ENCODE data around the gene ELAC2.

The ELAC2 gene

DNA sequence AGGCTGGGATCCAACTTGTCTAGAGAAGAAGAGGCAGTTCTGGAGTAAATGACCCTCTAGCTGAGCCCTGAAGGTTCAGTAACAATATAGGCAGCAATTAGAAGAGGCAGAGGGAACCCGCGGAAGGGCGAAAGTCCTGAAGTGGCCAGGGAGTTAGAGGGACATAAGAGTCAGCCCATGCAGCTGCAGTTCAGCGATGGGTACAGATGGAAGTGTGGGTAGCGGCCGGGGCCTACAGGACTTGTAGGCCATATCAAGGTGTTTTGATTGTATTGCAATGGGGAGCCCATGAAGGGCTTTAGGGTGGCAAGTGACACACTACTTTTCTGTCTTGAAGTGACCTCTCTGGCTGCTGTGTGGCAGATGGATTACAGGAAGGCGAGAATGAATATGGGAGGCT, 3.0 kb downstream of the ELAC2 start:
- no peak for DNase-seq

DNA sequence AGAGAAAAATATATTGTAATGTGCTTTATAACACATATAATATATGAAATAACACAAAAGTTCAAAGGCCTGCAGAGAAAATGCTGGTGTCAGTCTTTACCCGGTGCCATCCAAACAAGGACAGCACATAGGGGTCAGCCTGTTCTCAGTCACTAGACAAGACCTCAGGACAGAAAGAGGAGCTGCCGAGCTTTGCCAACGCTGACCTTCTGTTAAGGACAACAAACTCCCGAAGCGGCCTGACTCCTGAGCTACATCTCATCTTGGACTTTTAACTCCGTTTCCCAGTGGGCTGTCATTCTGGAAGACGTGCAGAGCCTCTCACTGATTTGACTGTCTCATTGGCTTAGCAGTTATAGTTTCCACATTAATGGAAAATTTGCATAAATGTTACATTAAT, 6.9 kb downstream of the ELAC2 start:
- DNase-seq: no peak

DNA sequence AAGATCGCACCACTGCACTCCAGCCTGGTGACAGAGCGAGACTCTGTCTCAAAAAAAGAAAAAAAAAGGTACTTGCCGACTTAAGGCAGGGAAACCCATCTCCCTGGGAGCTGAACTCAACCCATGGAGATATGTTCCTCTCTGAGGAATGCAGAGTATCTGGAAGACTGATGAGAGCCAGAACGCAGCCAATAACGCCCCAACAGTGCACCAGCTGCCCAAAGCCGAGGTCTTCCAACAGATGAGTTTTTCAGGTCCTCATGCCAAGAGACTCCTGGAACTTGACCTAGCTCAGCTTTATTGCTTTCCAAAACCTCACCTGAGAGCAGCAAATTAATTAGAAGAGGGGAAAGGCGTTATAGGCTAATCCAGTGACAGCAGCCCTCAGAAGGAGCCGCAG, 9.4 kb downstream of the ELAC2 start:
- DNase-seq: no peak

DNA sequence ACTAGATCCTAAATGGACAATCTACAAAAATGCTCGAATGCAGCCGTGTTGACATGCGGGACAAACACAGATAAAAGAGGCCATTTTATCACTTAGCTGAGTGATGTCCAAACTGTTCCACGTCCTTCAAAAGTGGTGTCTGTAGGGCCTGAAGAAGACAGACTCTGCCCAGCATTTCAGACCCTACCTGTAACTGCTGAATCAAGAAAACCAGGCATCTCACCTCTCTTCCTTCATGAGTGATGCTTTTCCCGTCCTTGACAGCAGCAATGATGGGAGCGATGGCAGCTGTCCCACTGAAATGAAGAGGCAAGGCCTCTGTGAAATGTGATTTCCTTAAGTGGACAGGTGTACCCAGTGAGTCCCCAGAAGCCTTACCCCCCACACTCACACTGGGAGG, 12.3 kb downstream of the ELAC2 start:
- no peak for DNase-seq

DNA sequence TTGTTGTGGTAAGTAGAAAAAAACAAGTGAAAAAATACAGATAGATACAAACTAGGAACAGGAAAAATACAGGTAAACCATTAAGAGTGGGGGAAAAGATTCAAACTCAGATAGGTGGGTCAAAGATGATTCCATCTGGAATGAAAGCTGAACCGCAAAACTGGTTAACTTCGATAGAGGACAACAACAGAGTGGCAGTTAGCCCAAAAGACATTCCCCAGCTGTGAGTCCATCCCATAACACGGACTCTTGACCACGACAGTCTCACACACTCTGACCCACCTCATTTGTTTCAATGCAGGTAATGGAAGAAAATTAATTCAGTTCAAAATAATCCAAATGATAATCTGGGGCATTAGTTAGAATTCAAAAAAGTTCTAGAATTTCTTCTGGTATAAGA, 13.5 kb downstream of the ELAC2 start:
- no peak for DNase-seq

DNA sequence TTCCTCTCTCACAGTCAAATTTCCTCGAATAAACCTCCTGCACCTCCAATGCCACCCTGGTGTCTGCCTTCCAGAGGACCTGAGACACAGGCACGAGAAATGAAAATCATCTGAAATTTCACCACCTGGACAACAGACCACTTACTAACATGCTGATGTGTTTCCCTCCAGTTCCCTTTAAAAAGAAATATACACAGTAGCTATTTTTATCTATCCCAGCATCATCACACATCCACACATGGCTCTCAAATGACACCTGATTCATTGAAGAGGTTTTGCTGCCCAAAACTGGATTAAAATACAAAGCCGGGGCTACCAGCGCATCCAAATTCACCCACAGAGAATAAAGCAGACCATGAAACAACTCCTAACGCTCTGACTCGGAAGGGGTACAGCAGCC, 13.9 kb downstream of the ELAC2 start:
- no peak for DNase-seq

DNA sequence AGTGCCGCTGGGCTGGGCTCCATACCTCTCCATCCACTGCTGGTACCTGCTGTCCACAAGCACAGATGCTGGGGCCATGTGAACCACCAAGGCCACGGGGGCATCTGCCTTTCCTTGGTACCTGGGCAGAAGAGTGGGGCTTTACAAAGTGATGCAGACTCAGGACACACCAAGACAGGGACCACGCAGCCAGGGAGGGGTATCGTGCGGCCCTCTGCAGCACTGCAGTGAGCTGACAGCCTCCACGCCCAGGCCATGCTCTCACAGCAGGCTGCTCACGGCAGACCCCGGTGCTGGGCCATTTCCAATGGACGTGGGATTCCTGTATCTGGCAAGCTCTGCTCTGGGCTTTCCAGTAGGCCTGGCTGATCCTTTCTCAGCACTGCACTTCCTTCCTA, 14.4 kb downstream of the ELAC2 start:
- DNase-seq: no peak

DNA sequence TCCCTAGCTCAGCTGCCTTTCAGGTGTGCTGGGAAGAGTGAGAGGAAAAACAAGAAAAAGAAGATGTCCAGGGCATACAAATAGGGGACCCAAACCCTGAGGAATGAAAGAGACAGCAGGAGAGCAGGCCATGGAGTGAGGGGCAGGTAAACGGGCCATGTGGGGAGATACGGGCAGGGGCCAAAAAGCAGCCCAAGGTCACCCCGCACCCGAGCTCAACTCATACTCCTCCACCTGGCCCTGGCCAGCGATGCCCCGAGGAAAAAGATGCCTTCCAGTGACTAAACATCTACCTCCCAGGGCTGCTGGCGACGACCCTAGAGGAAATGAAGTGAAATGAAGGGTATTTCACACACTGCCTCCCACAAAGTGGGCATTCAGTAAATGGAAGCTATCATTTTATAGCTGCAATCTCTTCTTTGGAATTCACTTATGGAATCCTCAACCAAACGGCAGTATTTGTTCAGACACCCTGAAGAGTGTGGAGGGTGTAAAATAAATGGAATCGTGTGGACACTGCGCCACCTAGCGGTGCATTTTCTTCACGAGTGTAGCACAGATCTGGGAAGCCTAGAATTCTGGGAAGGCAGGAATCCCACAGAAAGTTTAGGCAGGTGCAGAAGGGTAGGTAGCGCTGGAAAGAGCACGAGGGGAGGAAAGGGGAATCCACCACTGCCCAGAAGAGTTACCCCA, 14.9 kb downstream of the ELAC2 start:
- DNase-seq: peak; percentile 75

DNA sequence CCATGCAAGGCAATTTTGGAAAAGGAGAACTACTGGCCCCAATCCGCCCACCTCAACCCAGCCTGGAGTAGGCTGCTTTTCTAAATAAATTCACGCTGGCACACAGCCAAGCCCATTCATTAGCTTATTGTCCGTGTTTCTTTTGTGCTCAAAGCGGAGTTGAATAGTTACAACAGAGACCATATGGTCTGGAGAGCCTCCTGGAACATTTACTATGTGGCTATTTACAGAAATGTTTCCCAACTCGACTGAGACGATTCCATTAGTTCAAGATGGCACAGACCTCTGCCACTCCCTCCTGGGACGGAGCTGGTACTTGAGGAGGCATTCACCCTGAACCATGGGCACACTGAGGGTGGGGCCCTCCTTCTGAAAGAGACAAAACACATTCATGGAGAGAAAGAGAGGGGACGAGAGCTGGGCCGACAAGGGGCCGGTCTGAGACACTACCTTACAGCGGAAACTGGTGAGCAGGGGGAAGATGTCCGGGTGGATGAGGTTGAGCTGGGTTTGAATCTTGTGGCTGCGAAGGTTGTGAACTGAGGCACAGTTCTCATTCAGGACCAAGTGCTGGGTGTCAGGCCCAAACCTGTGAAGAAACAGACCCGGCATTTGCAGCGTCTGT, 15.7 kb downstream of the ELAC2 start:
- peak; percentile 38 for DNase-seq

DNA sequence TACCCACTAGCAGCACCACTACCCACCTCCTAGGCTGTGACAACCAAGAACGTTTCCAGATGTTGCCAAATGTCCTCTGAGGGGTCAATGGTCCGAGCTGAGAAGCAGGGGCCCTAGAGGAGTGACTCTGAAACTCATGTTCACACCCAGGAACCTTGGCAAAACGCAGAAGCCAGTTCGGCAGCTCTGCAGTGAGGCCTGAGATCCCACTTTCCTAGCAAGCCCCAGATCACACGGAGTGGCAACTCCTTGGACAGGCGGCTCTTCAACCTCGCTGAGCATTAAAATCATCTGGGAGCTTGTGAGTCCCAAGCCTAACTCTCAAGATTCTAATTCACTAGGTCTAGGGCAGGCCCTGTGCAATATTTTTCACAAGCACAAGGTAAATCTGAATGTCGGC, 17.3 kb downstream of the ELAC2 start:
- no peak for DNase-seq

DNA sequence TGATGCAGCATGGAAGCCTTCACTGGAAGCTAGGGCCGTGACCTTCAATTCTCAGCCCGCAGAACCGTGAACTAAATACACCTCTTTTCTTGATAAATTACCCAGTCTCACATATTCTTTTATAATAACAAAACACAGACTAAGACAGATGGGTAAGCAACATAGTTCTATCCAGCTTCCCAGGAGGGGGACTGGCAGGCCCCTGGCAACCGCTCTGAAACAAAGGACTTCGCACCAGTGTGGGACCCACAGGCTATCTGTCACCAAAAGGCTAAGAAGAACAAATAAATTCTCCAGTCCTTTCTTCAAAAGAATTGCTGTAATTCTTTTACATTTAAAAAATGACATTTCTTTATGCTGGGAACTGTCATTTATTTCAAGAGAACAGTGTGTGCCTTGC, 19.0 kb downstream of the ELAC2 start:
- no peak for DNase-seq

DNA sequence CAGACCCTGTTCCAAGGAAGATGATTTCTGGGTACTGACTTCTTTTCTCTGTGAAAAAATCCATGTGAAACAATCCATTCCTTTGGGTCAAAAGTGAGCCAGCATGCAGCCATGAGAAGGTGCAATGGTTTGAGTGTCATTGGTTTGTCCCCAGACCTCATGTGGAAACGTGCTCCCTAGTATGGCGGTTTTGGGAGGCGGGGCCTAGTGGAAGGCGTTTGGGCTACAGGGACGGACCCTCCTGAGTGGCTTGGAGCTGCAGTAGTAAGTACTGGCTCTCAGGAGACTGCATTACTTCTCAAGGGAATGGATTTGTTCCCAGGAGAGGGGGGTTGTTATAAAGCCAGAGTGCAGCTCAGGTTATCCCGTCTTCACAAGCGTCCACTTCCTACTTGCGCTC, 19.4 kb downstream of the ELAC2 start:
- DNase-seq: no peak

DNA sequence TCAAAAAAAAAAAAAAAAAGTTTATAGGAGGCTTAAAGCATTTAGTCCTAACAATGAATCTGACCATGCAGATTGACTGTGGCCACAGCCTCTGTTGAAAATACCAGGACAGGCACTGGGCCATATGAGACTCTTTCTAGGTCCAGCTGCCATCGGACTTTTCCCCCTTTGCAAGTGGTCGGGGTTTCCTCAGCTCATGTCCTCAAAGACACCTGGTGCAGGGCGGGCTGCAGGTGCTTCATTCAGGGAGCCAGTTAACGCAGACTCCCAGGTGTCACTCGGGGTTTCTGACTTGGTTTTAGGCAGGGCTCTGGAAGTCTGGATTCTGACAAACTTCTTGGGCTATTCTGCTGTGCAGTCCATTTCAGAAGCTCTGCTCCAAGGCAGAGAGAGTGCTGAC, 20.9 kb downstream of the ELAC2 start:
- no peak for DNase-seq

DNA sequence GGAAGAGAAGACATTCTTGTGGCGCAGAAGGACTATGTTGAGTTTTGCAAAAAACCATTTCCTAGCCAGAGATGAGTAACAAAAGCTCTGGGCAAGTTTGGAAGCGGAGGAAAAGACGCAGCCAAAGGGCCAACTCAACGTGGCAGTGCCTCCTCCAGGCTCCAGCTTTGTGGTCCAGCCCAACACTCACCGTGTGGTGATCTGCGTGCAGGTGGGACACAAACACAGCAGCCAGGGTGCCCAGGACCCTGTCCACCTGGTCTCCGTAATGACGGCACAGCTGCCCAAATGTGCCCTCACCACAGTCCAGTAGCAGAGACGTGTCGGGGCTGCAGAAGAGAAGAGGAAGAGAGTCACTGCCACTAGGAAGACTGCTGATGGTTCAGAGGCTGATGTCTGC, 21.5 kb downstream of the ELAC2 start:
- DNase-seq: no peak

DNA sequence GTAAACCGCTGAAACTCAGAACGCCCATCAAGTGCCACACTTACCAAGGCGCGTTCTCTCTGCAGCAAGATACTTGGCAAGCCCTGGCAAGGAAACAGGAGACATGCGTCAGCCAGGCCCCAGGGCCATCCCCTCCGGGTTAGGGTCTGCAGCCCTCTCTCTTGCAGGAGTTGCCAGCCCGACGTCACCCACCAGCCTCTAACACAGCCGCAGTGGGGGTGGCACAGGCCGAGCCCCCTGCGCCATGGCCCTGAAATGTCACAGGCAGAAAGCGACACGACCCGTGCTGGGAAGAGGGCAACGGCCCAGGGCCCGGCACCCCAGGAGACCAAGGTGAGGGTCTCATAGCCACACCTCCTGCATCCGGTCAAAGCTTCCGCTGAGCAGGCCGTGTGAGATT, 21.9 kb downstream of the ELAC2 start:
- DNase-seq: no peak

DNA sequence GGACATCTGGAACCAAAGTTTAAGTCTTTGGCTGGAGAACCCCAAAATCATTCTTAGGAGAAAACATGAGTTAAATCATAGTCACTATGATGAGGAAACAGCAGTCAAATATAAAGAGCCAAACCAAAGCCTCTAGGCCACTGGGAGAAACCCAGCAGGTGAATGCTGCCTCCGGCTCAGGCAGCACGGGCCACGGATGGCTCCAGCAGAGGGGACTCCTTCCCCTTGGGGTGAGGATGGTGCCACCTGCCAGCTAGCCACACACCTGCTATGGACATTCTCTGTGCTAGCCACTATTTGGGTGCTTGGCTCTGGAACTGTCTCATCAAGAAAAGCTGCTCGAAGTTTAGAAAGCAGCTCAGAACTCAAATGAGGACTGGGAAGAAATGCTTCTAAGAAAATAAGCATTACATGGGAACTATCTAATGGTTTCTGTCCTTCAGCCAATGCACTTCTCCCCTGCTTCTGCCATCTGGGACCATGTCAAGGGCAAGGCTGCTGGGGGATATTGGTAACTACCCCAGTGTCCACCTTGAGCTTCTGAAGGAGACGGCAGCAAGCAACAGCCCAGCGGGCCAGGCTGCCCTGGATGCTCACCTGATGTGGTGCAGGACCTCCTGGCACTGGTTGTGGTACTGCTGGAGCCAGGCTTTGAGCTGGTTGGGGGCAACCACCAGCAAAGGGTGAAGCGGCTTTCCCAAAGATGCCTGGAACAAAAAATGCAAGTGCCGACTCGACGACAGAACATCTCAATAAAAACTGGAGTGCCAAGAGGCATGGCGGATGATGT, 22.5 kb downstream of the ELAC2 start:
- DNase-seq: no peak

DNA sequence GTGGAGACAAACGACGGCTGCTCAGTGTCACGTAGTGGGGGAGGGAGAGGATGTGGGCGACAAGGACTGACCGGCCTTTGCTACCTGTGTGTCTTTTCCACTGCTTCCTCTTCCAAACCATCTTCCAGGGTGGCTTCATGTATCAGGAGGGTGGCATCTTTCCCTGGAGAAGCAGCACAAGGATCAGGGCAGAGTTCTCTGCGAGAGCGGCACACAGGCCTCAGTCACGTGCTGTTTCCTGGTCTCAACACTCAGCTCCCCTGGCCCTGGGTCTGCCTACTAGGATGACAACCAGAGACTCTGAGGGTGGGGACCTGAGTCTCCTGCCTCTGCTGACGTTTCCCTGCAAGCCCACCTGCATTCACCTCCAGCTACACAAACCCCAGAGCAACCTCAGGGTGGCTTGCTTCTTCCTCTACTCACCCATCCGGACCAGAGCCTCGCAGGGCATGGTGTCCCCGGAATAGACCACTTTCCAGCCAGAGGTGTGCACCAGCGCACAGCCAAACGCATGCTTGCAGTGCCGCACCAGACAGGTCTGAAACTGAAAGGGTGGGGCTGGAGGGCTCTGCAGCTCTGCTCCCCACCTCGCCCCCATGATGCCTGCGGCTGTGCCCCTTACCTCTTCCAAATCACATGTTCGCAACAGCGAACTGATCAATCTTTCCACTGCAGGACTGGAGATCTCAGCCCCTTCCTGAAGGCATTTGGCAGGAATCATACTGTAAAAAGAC, 23.3 kb downstream of the ELAC2 start:
- no peak for DNase-seq

DNA sequence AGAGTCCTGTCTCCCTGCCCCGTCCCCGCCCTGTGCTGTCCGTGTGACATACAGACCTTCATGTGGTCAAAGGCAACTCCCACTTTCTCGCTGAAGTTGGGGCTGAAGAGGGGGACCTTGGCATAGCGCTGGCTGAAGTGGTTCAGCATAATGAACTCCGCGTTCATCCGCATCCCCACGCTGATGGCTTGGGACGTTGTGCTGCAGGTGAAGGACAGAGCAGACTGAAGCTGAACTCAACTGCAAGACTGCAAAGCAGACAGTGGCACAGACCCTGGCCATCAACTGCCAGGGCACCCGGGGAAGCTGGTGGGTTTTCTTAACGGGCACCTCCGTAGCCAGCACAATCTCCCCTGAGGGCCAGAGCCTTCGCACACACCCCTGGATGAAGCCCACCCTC, 24.2 kb downstream of the ELAC2 start:
- no peak for DNase-seq

DNA sequence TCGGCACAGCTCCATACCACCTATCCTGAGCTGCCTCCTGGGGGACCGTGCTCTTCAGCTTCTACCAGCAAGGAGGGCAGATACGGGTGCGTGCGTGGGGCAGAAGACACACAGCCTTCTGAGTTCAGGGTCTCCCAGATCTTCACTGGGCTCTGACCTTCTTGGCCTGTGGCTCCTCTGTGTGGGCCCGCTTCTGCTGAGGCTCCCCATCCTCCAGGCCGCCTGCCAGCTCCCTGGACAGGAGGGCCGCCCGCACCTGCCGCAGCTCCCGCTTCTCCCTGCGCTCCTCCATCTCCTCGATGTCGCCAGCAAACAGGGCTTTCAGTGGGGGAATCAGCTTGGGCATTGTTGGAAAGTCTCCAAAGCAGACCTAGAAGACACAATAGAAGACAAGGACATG, 25.2 kb downstream of the ELAC2 start:
- DNase-seq: no peak

DNA sequence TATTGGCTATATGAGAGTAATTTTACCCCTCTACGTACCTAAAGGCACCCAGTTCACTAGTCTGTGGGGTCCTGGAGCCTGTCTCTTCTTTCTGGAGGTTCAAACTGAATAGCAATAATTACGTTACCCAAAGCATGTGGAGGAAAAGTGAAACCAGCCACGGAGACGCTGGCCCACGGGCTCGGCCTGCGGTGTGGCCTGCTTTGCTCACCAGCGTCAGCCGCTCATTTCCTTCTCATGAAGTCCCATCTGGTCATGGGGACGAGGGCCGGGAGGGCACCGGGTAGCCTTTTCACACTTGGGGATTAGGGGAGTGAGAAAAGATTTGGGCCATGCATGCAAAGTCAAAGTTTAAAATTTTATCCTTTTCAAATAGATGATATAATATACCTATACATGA, 26.9 kb downstream of the ELAC2 start:
- no peak for DNase-seq

DNA sequence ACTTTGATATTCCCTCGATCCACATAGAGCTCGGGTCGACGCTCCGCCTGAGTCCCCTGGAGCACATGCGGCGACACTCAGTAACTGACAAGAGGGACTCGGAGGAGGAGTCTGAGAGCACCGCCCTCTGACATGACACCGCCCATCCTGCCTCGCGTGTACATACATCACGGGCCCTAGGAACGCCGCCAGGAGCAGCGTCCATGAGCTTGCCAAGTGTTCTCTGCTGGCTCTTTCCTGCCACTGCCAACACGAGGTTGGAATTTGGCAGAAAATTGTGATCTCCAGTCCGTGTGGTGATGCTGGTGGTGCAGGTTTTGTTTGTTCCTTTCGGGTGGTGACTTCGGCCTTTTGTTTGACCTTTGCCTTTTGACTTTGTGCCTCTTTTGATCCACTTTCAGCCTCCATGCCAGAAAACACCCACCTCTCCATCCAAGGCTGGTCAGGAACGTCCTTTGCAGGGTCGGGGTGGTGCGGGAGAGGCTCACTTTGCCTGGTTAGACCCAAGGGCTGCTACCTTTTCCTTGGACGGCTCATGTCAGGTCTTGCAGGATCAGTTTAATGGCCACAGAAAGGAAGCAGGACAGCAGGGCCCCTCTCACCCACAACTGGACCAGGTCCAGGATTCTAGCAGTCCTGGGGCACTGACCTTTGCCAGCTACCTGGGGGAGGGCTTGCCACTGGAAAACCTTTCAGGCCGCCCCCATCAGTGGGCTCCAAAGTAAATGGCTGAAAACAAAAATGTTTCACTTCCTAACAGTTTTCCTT, 27.6 kb downstream of the ELAC2 start:
- DNase-seq: no peak

DNA sequence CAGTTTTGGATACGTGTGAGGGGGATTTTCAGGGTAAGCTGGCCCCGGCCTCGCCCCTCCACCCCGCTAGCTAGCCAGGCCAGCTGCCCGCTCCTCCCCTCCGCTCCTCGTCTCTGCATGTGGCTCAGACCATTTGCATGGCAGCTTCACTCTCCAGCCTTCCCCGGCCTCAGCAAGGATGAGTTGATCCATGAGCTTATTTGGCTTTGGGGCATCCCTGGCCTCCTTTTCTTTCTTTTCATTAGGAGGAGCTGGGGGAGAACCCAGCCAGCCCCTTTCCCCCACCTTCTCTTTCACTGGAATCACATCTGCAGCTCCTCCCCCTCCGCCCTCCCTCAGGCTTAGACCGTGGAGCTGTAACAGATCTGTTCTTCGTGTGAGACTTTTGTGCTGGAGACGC, 30.7 kb downstream of the ELAC2 start:
- no peak for DNase-seq

All from NCI-H1694 treated with DMSO at 0.1 percent for 48 hours (cell line).